Mucosa of descending colon (tissue), 3 donors: ENCODE data around the gene ZNF749. TPM values are rescaled to one million over a fixed set of nuclear protein-coding genes. Genes with fewer than 3 reads are reported as not detected.
"Not testable (repeated sequence)": the region's sequence is repeated elsewhere in the genome, so short reads cannot be mapped to it uniquely, and the experiment has no call there.

Experiments
- ATAC-seq: fragments of 200-7000 bp; cut with Tn5 transposase; one replicate; pipeline ENCODE4 v1.9.1; 2020; ENCODE audit warnings: mild to moderate bottlenecking, moderate library complexity
- DNase-seq, 3 donors: peaks; one replicate each; pipeline ENCODE4 v3.0.0-alpha.2; 2020
- H3K36me3 ChIP-seq: fragments of 200-600 bp; one replicate; pipeline ENCODE4 v1.8.0; 2021; ENCODE audit warnings: low read depth, mild to moderate bottlenecking
- H3K4me1 ChIP-seq: fragments of 200-600 bp; one replicate; pipeline ENCODE4 v1.8.0; 2021; ENCODE audit warnings: low read depth, mild to moderate bottlenecking
- H3K4me3 ChIP-seq: fragments of 200-600 bp; one replicate; pipeline ENCODE4 v1.8.0; 2021; ENCODE audit warnings: mild to moderate bottlenecking
- H3K9me3 ChIP-seq: fragments of 200-600 bp; one replicate; pipeline ENCODE4 v1.8.0; 2021; ENCODE audit warnings: mild to moderate bottlenecking
- CTCF ChIP-seq: fragments of 200-600 bp; IDR thresholded peaks from one replicate; pipeline ENCODE4 v1.8.0; 2022; ENCODE audit warnings: antibody characterized with exemption, mild to moderate bottlenecking
- intact Hi-C, 2 donors: fragments of 100-400 bp; cut with DNase I in 1 of 2; cut with micrococcal nuclease in 1 of 2; formaldehyde crosslinking; loops; one replicate each; pipeline versions ENCODE4 v1.11.0 to v1.11.1; 2022; cut with DNase I, micrococcal nuclease
- total RNA-seq, 3 donors: library from RNA; stranded (reverse); fragmentation: NEBNext Ultra II Directional in 2 of 3; extraction: Animal tissue kit (Norgen Biotek cat#: 25700) in 2 of 3; gene quantifications; one replicate each; pipeline versions ENCODE4 v1.2.1 to v1.2.4, GENCODE V29; 2021 to 2023
- donor health status: DM: no; HTN: no; CAD: no; lungs with moderate emphysema.
- donor health status: DM: no; HTN: no; CAD: no.
- donor health status: DM: no; HTN: yes; CAD: no.

Gene ZNF749
- total RNA-seq, 3 donors from 2014 or later, result 4.7 to 8.7 (median 8.0) TPM

- intact Hi-C loops, result no loop called here
- Histone ChIP-seq H3K36me3 (no peaks in the 10 kb centered on the region), H3K9me3 (peaks cover 72% of the 10 kb centered on the region), H3K4me1 (no peaks in the 10 kb centered on the region), H3K4me3 (peak within 1 kb of the TSS; percentile 18)
- DNase-seq, result peak; percentile 80 to 92 (median 85)
- peak; percentile 100 for ATAC-seq
- no peak for TF ChIP-seq CTCF
Observed at GRCh38 chr19:57477191-57478008, 42.3 kb downstream of the ZNF749 start, which contains the start of gene ZNF772. Gene ZNF772 (minus strand): TSS chr19:57477566. CDS start chr19:57477309, 257 bp downstream.

- H3K9me3 ChIP-seq, result peaks cover 22% of the 10 kb centered on the region
- intact Hi-C loops, H3K4me1 ChIP-seq, H3K36me3 ChIP-seq: not testable (repeated sequence)
- ATAC-seq (peak; percentile 100), DNase-seq (peak; percentile 95 to 97 (median 96))
- peak within 1 kb of the TSS; percentile 87 for H3K4me3 ChIP-seq
Observed at GRCh38 chr19:57487477-57488298, 52.6 kb downstream of the ZNF749 start, which contains the start of gene ZNF419. Gene ZNF419 (plus strand): TSS chr19:57487750. CDS start chr19:57487951, 201 bp downstream.

GRCh38 chr19:57488299-57488644 lies 53.1 kb downstream of the ZNF749 start:
- ATAC-seq, H3K4me1 ChIP-seq, intact Hi-C loops, H3K4me3 ChIP-seq, H3K36me3 ChIP-seq, DNase-seq: not testable (repeated sequence)
- peaks cover 28% of the 10 kb centered on the region for H3K9me3 ChIP-seq

Other genes starting within 250 kb of the ZNF749 start
- 10 to 100 TPM; 20.7 to 36.4 (median 27.2) TPM for gene ZNF264, start 243.8 kb upstream of the ZNF749 start, total RNA-seq
- 1 to 10 TPM in 1 of 3 donors, under 1 TPM in 2; 0.43 to 1.3 (median 0.98) TPM for gene AURKC, start 204.3 kb upstream of the ZNF749 start, total RNA-seq
- gene ZNF805, start 194.7 kb upstream of the ZNF749 start, total RNA-seq, result 10 to 100 TPM in 2 of 3 donors, 1 to 10 TPM in 1; 7.3 to 18.6 (median 10.6) TPM
- 10 to 100 TPM; 25.7 to 55.8 (median 42.2) TPM for gene ZNF460, start 154.8 kb upstream of the ZNF749 start, total RNA-seq
- 1 to 10 TPM; 2.5 to 9.4 (median 3.6) TPM for gene ZNF543, start 114.9 kb upstream of the ZNF749 start, total RNA-seq
- 10 to 100 TPM in 1 of 3 donors, 1 to 10 TPM in 2; 2.8 to 12.2 (median 4.2) TPM for gene ZNF304, start 84.1 kb upstream of the ZNF749 start, total RNA-seq
- 1 to 10 TPM; 3.4 to 8.3 (median 3.5) TPM for gene TRAPPC2B, start 71.8 kb upstream of the ZNF749 start, total RNA-seq
- 1 to 10 TPM in 2 of 3 donors, under 1 TPM in 1; 0.64 to 4.2 (median 1.6) TPM for gene ZNF547, start 71.8 kb upstream of the ZNF749 start, total RNA-seq
- 10 to 100 TPM in 2 of 3 donors, 1 to 10 TPM in 1; 8.3 to 23.2 (median 10.3) TPM for gene ZNF548, start 45.5 kb upstream of the ZNF749 start, total RNA-seq
- 10 to 100 TPM in 2 of 3 donors, 1 to 10 TPM in 1; 8.3 to 13.4 (median 11.0) TPM for gene ZNF17, start 24.2 kb upstream of the ZNF749 start, total RNA-seq
- gene VN1R1, start 21.8 kb downstream of the ZNF749 start, total RNA-seq, result 1 to 10 TPM in 1 of 3 donors, not detected in 2; 2.2 TPM
- 1 to 10 TPM; 2.9 to 10.0 (median 5.9) TPM for gene ZNF772, start 42.2 kb downstream of the ZNF749 start, total RNA-seq
- gene ZNF419, start 52.4 kb downstream of the ZNF749 start, total RNA-seq, result 1 to 10 TPM; 3.9 to 8.4 (median 5.2) TPM
- 1 to 10 TPM; 5.7 to 6.9 (median 6.9) TPM for gene ZNF773, start 64.6 kb downstream of the ZNF749 start, total RNA-seq
- gene ZNF549, start 92.0 kb downstream of the ZNF749 start, total RNA-seq, result 1 to 10 TPM; 2.3 to 6.3 (median 3.7) TPM
- 1 to 10 TPM; 3.0 to 7.0 (median 4.5) TPM for gene ZNF550, start 124.5 kb downstream of the ZNF749 start, total RNA-seq
- gene ZNF416, start 143.6 kb downstream of the ZNF749 start, total RNA-seq, result 1 to 10 TPM; 2.0 to 5.0 (median 2.9) TPM
- gene ZIK1, start 148.8 kb downstream of the ZNF749 start, total RNA-seq, result 1 to 10 TPM; 1.2 to 6.2 (median 1.3) TPM
- 1 to 10 TPM; 1.7 to 3.1 (median 2.3) TPM for gene ZNF530, start 164.6 kb downstream of the ZNF749 start, total RNA-seq
- gene ZNF134, start 178.9 kb downstream of the ZNF749 start, total RNA-seq, result 10 to 100 TPM in 1 of 3 donors, 1 to 10 TPM in 2; 9.0 to 20.0 (median 9.2) TPM
- gene ZNF211, start 197.8 kb downstream of the ZNF749 start, total RNA-seq, result 10 to 100 TPM in 1 of 3 donors, 1 to 10 TPM in 2; 7.9 to 16.3 (median 9.4) TPM
- gene ZSCAN4, start 233.6 kb downstream of the ZNF749 start, total RNA-seq, result under 1 TPM in 1 of 3 donors, not detected in 2; 0.16 TPM
- gene ZNF551, start 246.7 kb downstream of the ZNF749 start, total RNA-seq, result 1 to 10 TPM; 4.7 to 5.2 (median 4.9) TPM